Activated T-helper 1 cell treated with anti-CD3 and anti-CD28 coated beads, Interleukin-2, amount 50 U/mL, for 16 hours (primary cell): Measurements from ENCODE around the gene PDCD10.

Experiments
- DNase-seq, 2 donors: peaks; one replicate each; pipeline ENCODE4 v3.0.0-alpha.2; 2020; ENCODE audit warnings: low read depth in 1 of 2, low spot score in 1 of 2

The PDCD10 gene

DNA sequence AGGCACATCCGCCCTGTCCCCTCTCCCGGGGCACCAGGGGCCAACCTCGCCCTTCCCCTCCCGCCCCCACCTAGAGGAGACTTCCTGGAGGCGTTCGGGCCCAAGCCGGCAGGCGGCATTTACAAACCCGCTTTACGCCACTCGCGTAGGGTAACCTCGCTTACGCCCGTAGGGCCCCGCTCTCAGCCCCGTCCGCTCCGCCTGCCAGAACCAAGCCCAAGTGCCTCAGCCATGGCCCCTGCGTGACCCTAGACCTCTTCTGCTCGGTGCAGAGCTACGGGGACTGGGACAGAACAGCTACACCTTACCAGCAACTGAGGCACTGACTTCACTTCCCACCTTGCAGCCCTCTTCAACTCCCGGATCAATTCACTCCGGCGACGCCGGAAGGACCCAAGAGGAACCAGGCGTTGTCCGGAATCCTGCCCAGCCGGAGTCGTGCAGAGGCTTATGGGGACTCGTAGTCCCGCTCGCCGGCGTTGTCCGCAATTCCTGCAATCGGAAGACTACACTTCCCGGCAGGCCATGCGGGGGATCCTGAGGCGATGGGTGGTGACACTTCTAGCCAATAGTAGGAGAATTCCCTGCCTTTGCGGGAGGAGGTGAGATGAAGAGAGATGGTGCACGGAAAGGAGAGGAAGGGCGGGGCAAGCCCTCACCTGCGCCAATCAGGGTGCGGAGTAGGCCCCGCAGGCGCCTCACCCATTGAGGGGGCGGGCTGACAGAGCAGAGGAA lies at the start of gene PDCD10:
Gene PDCD10 (minus strand): TSS at position 395 of the 735 bp plus-strand sequence. CDS start 14,735 bp downstream, outside the sequence.
- DNase-seq = peak; percentile 93 to 94

DNA sequence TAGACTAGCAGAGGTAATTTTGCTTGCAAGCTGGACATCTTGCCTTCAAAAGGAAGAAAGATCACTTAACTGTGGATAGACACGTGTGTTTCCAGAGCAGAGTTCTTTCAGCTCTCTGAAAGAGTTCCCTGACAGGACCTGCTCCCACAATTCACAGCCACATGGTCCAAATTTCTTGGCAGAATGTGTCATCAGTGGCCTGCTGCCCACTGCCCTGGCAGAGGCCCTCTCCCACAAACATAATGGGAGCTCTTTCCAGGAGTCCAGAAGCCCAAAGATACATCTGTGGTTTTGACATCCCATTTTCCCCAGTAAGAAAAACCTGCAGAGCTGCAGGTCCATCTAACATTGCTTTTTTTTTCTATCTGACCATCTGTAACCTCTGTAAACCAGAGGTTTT lies 49.1 kb upstream of the PDCD10 start:
- DNase-seq = no peak

DNA sequence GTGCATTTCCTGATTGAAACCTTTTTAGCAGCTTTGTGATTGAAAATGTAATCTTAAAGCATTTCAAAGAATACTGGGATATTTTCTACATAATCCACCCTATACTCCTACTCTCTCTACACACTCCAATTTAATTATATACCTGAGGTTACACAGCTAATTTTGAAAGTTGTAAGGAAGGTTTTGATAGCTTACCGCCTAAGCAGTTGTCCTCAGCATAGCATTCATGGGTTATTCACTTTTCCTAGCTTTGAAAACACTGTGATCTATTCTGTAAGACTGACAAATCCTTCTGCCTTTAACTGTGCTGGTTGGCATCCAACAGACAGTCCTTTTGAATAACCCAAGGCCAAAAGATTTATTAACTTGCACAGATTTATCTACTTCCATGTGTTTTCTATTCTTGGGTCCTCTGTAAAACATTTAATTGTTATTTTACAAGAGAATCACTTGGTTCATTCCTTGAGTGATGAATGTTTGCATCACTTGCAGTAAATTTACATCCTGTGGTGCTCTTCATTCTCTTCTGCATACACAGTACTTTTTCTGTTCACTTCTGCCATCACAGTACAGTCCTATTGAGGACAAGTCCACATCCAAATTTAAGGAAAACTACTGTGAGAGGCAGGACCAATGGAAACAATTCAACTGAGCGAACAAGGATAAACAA lies 45.7 kb upstream of the PDCD10 start:
- DNase-seq = no peak

DNA sequence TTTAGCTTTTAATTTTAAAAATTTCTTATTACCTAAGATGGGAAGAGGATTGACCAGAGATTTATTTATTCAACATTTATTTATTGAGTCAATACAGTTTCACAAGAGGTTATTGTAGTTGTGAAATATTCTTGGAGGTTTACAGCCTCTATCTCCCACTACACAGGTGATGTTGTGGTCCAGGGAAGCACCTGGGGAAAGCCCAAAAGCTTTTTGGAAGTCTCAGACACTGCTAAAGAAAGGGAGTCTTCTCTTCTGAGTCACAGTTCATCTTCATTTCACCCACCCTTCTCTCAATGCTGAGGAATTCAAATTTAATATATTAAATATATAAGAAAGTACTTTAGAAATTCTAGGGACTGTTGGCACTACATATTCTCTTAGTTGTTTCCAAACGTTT lies 42.7 kb upstream of the PDCD10 start:
- no peak for DNase-seq

DNA sequence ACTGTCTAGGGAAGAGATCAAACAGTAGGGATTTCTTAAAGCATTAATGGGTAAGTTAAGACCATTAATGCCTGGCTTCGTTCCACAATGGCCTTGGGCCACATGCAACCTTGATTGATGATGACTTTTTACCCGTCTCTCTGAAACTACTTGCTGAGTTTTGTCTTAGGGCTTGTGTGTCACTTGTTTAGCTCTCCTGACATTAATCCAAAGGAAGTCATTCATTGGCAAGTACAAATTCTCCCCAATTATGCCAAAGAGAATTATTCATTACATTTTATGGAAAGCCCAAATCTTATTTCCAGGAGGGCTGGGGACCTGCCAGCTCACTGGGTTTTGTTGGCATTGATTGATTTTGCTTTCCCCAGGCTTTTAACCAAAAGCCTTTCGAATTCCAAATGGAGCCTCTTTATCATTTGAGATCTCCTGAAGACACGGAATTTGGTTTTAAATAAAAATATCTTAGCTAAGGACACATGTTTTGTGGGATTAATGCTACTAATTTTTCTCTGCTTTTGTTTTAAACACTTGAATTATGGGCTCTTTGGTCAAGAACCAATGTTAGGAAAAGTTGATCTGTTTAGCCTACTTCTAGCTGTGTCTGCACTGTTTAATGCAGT lies 41.5 kb upstream of the PDCD10 start:
- no peak for DNase-seq

DNA sequence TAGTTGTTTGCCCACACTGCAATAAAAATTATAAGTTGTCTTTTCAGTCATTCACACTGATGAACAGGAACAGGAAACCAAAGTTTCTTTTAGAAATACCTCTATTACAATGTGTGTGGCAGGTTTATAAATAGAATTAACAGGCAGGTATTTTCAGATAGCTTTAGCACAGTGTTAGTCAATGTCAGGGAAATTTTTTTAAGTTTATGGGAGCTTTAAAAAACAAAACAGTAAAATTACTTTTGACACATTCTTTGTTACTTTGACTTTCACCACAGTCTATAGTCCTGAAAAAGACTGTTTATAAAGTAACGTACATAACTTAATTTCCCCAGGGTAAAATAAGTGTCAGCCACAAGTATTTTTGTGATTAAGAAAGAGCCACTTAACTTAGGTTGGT lies 38.9 kb upstream of the PDCD10 start:
- DNase-seq = no peak

DNA sequence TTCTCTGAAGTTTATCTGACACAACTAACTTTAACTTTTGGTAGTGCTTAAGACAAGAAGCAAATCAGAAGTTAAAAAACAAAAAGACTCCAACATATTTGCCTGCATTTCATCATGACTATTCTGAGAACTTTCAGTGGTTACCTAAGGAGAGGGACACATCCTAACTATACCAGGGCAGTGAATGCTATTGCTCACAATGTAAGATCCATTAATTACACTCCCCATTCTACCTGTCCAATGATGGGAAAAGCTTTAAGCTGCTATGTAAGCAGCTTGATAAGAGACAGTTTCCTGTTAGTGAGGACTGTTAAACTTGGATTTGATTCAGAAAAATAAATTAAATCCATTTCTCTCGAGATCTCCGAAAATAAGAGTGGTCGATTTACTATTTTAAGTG lies 38.3 kb upstream of the PDCD10 start:
- no peak for DNase-seq

DNA sequence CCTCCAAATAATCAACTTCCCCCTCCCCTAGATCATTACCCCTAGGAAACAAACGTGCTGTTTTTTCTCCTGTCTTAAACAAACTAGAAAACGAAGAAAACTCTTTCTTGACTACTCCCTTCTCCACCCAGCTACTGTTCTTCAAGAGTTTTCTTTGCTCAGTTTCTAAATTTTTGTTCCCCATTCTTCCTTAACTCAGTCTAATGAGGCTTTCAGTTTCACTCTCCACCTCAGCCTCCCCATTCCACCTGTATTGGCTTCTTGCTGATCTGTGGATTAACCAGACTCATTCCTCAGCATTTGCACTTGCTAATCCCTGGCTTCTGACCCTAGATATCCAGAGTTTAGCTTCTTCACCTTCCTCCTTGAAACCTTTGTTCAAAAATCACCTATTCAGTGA lies 27.6 kb upstream of the PDCD10 start:
- no peak for DNase-seq

DNA sequence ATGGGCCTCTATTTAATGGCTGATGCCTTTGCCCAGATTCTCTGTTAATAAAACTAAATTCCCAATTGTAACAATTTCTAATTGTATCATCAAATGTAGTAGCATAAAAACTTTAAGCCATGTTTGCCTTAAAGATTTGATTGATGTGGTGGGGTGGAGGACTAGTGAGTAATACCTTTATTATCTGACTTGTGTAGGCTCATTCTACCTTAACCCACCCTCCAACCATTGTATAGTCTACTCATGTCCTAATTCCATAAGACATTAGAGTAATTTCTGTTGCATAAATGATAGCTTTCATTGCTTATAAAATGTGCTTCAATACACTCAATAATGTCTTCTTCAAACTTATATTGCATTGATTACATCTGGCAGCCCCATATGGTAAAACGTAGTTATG lies 26.6 kb upstream of the PDCD10 start:
- no peak for DNase-seq

DNA sequence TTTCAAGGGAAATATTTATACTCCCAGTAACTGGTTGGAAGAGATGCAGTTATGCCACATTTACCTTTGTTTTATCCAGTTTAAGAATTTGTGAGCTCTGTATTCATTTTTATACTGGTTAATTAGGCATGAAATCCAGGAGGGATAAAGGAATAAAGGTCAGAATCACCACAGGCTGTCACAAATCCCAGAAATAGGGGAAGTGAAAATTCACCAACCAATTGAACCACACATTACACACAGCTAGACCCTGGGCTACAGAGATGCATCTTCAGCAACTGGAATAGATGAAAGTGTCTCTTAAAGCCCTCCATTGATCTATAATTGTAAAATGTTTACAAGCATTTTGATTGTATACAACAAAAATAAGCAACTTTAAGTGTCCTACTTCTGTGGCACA lies 19.4 kb upstream of the PDCD10 start:
- no peak for DNase-seq

DNA sequence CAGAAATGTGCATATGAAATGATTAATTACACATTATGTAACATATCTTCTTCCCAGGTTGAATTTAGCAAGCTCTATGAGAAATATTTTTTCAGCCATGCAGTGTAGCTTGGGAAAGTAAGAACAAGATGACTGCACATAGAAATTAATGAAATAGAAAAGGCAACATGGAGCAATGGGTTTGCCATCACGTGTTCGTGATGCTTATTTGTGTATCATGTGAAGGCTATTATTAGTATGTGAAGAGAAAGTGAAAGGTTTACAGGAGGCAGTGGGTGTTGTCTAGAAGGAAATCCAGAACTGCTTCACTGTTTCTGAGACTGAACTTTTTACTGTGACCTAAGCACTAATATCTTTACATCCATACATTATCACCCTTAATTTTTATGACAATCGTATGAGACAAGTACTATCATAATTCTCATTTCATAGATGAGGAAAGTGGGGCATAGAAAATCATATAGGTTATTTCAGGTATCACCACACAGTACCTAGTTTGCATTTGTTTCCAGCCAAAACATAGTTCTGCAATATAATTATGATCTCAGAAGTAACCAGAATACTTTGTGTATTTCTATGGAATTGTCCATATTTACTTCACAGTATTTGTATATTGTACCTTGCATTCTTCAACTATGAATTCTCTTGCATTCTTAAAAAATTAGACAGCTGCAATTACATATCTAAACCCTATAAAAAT lies 15.7 kb upstream of the PDCD10 start:
- DNase-seq = no peak

DNA sequence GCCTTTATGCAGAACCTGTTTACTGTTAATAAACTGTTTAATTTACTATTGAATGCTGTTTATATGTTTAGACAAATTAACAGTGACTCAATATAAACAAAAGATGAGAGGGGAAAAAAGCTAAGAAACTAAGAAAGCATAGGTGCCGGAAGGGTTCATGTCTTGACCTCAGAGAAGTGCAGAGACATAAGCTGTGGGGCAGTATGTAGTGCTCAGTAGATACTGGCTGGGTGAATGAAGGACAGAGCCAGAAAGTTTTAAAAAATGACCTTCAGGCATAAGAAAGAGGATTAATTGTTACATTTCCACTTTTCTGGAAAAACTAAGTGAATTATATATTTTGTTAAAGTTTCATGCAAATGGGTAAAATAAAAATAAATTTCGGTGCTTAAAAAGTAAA lies 15.0 kb upstream of the PDCD10 start:
- DNase-seq = no peak

DNA sequence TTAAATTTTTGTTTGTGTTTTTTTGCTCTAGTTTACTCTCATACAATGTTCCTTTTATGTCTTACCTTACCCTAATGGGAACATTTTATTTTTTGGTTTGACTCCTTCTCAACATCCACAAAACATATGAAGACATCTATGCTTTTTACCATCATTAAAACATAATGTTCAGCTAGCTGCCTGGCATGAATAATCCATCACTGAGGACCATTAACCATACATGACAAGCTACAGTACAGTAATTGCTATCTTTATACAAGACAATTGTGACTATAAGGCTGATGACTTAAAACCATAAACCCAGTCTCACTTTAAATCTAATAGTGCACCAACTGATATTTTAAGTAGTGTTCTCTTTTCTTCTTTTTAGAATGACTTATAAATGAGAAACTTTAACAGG lies 14.5 kb upstream of the PDCD10 start:
- no peak for DNase-seq

DNA sequence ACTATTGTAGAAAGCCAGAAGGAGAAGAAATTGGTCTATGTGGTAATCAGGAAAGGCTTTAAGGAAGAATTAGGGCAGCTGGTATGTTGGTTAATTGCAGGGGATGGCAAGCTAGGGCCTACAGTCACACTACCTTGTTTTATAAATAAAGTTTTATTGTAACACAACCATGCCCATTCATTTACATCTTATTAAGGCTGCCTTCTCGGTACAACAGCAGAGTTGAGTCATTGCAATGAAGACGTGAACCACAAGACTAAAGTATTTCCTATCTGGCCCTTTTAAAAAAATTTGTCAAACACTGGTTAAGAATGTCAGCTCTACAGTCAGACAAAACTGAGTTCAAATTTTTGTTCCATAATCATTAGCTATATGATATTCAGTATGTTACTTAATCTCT lies 9.1 kb upstream of the PDCD10 start:
- no peak for DNase-seq

DNA sequence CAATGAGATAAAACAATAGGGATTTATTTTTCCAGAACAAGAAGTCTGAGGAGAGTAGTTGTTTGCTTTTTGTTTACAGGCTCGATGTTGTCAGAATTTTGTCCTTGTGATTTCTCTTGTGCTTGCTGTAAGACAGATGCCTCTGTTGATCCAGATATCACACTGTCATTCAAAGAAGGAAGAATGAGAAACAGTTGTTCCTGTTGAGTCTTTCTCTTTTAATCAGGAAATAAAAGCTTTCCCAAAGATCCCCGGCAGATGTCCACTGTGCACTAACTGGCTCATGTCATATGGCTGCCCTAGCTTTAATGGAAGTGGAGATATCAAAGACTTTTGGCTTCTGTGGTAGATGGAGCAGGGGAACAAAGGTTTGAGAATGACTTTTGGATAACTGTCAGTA lies 7.6 kb upstream of the PDCD10 start:
- no peak for DNase-seq

DNA sequence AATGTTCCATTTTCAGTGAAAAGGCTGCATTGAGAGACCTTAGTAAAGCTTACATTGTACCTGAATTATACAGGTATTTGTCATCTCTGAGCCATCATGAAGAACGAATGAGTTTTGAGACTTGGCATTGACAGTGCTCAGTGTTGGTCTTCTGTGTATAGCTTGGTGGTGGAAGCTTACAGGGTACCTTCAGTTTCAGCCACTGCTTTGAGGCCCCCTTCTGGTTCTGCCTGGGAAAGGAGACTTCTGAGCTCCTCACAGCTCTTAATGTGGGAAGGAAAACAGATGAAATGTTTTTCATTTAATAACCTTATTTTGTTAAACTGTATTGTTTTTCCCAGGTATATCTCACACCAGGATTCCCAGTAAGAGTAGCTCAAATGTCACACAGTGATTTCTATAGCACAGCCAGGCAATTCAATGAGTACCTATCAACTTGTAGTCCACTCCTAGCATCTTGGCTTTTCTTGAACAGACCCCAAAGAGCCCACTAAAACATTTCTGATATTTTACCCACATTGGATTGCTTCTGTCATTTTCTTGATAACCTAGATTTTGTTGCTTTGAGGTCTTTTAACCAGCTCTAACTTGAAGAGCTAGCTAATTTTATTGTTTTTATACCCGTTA lies 6.4 kb upstream of the PDCD10 start:
- no peak for DNase-seq

DNA sequence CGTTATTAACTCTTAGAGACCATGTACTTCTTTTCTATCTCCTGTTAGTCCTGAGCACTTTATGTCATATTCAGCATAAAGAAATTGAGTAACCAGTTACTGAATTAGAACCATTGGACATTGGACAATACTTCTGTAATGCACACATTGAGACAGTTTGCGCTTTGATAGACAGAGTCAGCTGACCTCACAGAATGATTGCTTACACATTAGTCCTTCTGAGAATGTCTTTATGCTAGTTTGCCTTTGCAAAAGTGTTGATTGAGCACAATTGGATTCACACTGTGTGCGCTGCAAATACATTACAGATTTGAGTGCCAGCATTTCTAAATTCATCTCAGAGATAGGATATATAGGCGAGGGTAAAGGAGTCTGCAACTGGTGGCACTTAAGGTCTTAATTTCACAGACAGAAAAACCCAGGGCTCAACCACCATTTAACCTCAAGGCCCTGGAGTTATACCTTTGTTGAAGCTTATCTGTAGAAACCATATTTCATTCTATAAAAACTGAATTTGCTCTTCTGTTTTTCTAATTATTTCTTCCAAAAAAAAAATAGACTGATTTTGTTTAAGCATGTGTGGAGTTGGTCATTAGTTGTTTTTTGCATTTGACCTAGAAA lies 4.6 kb upstream of the PDCD10 start:
- no peak for DNase-seq

DNA sequence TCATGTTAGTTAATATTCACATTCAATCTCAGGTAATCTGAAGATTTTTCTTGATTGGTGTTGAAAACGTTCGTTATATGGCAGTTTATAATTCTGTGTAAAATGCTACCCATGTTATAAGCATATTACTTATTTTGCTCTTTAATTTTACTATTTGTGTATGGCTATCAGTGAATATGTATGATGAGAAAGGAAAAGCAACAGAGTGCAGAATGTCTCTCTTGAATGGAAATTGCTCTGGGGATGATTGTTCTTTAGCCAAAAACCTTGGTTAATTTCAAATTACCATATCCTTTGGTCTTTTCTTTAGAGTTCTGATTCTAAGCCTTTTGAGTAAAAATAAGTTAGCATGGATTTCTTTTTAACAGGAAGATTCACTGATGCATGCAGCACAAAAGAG lies 3.3 kb upstream of the PDCD10 start:
- DNase-seq = no peak

DNA sequence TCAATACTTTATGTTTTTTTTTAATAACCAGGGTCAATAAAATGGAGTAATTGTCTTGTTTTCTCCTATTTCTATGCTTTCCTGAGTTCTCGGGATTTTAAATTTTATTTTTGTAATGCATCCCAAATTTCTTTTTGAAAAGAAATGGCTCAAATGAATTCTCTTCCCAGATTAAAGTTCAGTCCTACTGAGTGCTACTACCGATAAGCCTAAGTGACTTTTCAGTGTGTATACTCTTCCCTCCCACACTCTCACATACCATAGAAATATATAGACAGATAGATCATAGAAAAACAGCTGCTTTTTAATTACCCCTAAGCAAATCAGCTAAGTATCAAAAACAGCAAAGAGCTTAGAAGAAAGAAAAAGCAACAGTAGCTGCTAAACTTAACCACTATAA lies 2.3 kb upstream of the PDCD10 start:
- DNase-seq = no peak

DNA sequence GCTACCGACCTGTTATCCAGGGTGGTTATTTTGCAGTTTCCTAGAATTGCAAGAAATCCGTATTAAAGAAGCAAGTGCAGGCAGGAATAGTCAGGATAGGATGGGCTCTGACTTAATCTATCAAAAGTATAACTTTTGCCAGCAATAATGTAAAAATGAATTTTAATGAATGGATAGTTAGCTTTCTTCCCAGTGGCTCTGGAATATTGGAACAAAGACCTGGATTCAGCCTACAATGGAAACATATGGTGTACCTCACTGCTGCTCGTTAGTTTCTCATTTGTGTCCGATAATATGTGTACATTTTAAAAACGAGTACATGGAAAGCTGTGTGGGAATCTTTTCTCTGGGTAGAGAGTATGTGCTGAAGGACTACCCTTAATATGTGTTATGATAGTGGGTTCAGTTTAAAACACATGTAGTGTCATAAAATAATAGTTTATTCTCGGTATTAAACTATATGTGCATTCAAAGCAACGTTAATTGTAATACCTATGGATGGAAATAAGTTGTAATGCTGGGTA lies 1.6 kb upstream of the PDCD10 start:
- no peak for DNase-seq
